Esophagus muscularis mucosa (tissue), 4 donors: ENCODE results near the gene SPTBN1. TPM values are rescaled to one million over a fixed set of nuclear protein-coding genes. Genes with fewer than 3 reads are reported as not detected.

Source experiments
- DNase-seq: peaks from one replicate; pipeline ENCODE4 v3.0.0-alpha.2; 2017; ENCODE audit errors: extremely low spot score
- H3K27ac ChIP-seq, 4 donors: fragments of 200-600 bp; sonication (generic); replicated peaks in 1 of 4; 1 replicate in 3 of 4; 2 replicates in 1 of 4; pipeline ENCODE4 v1.5.1; 2016 to 2019; ENCODE audit warnings: mild to moderate bottlenecking in 1 of 4
- H3K27me3 ChIP-seq, 4 donors: fragments of 200-600 bp; sonication (generic); one replicate each; pipeline versions ENCODE4 v1.5.1 to v1.6.0; 2016 to 2019
- H3K36me3 ChIP-seq, 4 donors: fragments of 200-600 bp; sonication (generic); one replicate each; pipeline ENCODE4 v1.5.1; 2016 to 2019
- H3K4me1 ChIP-seq, 4 donors: fragments of 200-600 bp; sonication (generic); one replicate each; pipeline ENCODE4 v1.5.1; 2016 to 2019
- H3K4me3 ChIP-seq, 4 donors: fragments of 200-600 bp; sonication (generic); 1 replicate in 2 of 4; 2 replicates in 2 of 4; pipeline ENCODE4 v1.5.1; 2016 to 2019; ENCODE audit warnings: mild to moderate bottlenecking in 4 of 4, moderate library complexity in 1 of 4
- H3K9me3 ChIP-seq, 4 donors: fragments of 200-600 bp; sonication (generic); 1 replicate in 3 of 4; 2 replicates in 1 of 4; pipeline ENCODE4 v1.5.1; 2016 to 2019
- EP300 ChIP-seq: sonication (generic); formaldehyde crosslinking; IDR thresholded peaks from one replicate; pipeline ENCODE4 v1.6.1; 2017; ENCODE audit warnings: antibody characterized with exemption
- POLR2A ChIP-seq: fragments of 450-650 bp; IDR thresholded peaks from one replicate; pipeline ENCODE4 v1.6.1; 2017; ENCODE audit warnings: antibody characterized with exemption, moderate library complexity, mild to moderate bottlenecking, low read depth
- POLR2AphosphoS5 ChIP-seq, 2 donors: sonication (generic); formaldehyde crosslinking; IDR thresholded peaks; one replicate each; pipeline ENCODE4 v1.6.1; 2017; ENCODE audit warnings: antibody characterized with exemption in 2 of 2
- WGBS: methylation state at CpG from one replicate; pipeline ENCODE4 v1.1.5; 2018; 5-methylcytosine and 5-hydroxymethylcytosine counted together
- intact Hi-C: fragments of 100-400 bp; cut with DNase I; formaldehyde crosslinking; loops from one replicate; pipeline ENCODE4 v1.15.1; 2023
- total RNA-seq, 4 donors: library from RNA; depleted of rRNA; stranded (reverse); fragments of >200 nt; gene quantifications; one replicate each; pipeline versions ENCODE4 v1.1.0 to v1.2.1, GENCODE V29; 2016
- TF ChIP-seq, protein P1 (sequence below), 3 experiments: fragments of 200-600 bp in 2 of 3; fragments of 450-650 bp in 1 of 3; sonication (generic) in 2 of 3; IDR thresholded peaks; one replicate each; pipeline ENCODE4 v1.5.1; 2017 to 2019; ENCODE audit warnings: antibody characterized with exemption in 3 of 3, mild to moderate bottlenecking in 2 of 3, moderate library complexity in 1 of 3

Gene SPTBN1
- total RNA-seq, 4 donors from 2014 or later = 465 to 600 (median 547) TPM

DNA sequence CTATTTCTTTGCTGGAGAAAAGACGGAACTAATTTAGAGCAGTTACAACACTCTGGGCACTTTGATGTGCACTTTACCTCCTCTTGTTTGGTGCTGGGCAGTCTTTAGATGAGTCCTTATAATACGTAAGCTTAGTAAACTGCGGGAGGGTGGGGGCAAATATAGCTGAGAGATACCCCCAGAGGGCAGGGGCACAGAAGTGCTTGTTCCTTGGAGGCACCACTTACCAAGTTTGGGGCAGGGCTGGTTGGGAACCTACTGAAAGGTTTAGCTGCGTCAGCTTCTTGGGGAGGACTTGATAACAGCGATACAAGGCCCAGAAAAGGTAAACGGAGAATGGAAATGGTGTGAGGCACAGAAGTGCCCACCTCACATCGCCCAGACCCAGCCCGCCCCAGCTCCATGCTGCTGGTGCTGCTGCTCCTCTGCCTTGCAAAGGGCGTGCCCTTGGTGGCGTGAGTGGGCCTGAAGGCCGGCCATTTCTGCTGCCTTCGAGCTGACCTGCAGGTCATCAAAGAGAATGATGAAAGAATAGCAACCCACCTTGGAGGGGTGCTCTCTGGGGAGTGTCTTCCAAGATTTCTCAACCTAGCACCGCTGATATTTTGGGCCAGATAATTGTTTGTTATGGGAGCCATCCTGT lies 139.2 kb downstream of the SPTBN1 start:
- Histone ChIP-seq H3K4me3 (no peak overlapping the region), H3K36me3 (peaks cover 0 to 31% (median 10%) of the 10 kb centered on the region in 4 donors), H3K27me3 (no peaks in the 10 kb centered on the region), H3K9me3 (no peaks in the 10 kb centered on the region), H3K27ac (peak overlapping the region; percentile 53 to 67 (median 60)), H3K4me1 (peaks cover 68 to 80% (median 71%) of the 10 kb centered on the region in 4 donors)
- TF ChIP-seq POLR2AphosphoS5 (IDR thresholded peaks at IDR 0.05) (no peak), EP300 (no peak), POLR2A (no peak)
- TF ChIP-seq, protein P1, sequence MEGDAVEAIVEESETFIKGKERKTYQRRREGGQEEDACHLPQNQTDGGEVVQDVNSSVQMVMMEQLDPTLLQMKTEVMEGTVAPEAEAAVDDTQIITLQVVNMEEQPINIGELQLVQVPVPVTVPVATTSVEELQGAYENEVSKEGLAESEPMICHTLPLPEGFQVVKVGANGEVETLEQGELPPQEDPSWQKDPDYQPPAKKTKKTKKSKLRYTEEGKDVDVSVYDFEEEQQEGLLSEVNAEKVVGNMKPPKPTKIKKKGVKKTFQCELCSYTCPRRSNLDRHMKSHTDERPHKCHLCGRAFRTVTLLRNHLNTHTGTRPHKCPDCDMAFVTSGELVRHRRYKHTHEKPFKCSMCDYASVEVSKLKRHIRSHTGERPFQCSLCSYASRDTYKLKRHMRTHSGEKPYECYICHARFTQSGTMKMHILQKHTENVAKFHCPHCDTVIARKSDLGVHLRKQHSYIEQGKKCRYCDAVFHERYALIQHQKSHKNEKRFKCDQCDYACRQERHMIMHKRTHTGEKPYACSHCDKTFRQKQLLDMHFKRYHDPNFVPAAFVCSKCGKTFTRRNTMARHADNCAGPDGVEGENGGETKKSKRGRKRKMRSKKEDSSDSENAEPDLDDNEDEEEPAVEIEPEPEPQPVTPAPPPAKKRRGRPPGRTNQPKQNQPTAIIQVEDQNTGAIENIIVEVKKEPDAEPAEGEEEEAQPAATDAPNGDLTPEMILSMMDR (IDR thresholded peaks at IDR 0.05) = no peak
- intact Hi-C loops = no loop called here
- 96% methylated on average over 12 of the region's 13 CpGs for WGBS
- no peak for DNase-seq

DNA sequence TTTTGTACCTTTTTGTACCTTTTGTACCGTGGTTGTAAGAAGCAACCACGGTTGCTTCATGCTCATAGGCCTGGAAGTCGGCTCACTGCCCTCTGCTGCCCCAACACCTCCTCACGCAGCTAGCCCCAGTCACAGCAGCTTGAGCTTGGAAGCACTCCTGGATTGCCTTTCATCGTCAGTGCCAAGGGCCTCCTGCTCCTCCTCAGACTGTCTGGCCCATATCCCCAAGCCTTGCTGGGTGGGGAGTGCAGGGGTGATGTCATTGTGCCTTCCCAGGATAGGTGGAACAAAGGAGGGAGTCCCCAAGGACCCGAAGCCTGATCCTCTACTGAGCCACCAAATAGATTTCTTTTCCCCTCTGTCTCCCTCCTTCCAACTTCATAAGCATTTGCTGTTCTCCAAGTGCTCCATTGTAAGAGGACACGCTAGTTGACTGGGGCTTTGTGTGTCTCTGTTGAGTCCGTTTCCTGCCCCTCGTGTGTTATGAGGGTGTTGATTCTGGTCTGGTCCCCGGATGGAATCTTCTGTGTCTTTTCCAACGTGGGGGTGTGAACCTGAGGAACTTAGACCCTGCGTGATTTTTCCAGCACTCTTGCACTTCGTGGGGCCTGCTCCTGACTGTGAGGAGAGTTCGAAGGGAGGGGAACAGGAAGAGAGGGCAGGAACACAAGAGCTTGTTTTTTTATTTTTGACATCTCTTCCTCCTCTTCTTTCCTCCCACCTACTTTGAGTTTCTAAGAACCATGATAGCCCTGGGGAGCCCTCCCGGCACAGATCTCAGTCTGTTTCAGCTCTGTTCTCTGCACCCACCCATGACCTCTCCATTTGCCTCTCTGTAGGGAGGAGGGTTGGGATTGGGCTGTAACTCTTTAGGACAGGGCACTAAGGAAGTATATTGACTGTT lies 140.1 kb downstream of the SPTBN1 start:
- Histone ChIP-seq H3K36me3 (peaks cover 0 to 32% (median 10%) of the 10 kb centered on the region in 4 donors), H3K4me3 (no peak overlapping the region), H3K9me3 (no peaks in the 10 kb centered on the region), H3K4me1 (peaks cover 71 to 83% (median 73%) of the 10 kb centered on the region in 4 donors), H3K27me3 (no peaks in the 10 kb centered on the region), H3K27ac (peak overlapping the region; percentile 53 to 67 (median 60))
- WGBS = 40% methylated on average over 15 of the region's 15 CpGs
- DNase-seq = no peak
- intact Hi-C loops = no loop called here
- TF ChIP-seq POLR2AphosphoS5 (IDR thresholded peaks at IDR 0.05) = peak; percentile 58 to 59
- TF ChIP-seq POLR2A = no peak
- TF ChIP-seq EP300 = no peak

DNA sequence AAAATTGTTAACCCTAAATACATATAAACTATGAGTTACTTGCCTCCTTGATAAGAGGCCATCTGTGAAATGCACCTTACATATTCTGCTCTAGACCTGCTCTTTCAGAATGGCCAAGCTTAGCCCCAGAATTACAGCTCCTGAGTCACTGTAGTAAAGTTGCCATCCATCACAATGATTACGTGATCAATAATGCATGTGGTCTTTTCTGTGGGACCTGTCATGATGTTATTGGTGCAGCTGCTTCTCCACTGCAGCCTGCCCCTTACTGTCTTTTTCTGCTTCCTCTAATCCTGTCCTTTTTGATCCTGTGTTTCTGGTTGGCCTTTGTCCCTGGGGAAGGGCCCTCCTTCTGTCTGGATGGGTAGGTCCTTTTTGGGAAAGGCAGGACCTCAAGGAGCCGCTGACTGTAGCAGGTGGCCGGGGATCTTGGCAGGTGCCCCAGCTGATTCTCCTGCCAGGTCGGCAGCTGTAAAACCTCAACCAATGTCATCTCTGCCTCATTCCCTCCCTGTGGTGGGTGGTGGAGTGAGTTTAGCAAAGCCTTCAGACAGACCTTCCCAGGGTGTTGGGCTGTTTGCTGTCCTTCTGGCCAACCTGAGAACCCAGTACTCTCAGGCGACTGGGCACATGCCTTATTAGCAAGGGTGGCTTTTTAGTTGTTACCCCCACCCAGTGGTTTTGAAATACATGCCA lies 141.2 kb downstream of the SPTBN1 start:
- WGBS = 29% methylated on average over 5 of the region's 5 CpGs
- DNase-seq = no peak
- Histone ChIP-seq H3K36me3 (peaks cover 0 to 32% (median 10%) of the 10 kb centered on the region in 4 donors), H3K4me3 (no peak overlapping the region), H3K27me3 (no peaks in the 10 kb centered on the region), H3K27ac (peak overlapping the region; percentile 53 to 67 (median 60)), H3K4me1 (peaks cover 75 to 88% (median 77%) of the 10 kb centered on the region in 4 donors), H3K9me3 (no peaks in the 10 kb centered on the region)
- intact Hi-C loops = no loop called here
- TF ChIP-seq POLR2A = no peak
- peak; percentile 79 to 85 for TF ChIP-seq POLR2AphosphoS5 (IDR thresholded peaks at IDR 0.05)

DNA sequence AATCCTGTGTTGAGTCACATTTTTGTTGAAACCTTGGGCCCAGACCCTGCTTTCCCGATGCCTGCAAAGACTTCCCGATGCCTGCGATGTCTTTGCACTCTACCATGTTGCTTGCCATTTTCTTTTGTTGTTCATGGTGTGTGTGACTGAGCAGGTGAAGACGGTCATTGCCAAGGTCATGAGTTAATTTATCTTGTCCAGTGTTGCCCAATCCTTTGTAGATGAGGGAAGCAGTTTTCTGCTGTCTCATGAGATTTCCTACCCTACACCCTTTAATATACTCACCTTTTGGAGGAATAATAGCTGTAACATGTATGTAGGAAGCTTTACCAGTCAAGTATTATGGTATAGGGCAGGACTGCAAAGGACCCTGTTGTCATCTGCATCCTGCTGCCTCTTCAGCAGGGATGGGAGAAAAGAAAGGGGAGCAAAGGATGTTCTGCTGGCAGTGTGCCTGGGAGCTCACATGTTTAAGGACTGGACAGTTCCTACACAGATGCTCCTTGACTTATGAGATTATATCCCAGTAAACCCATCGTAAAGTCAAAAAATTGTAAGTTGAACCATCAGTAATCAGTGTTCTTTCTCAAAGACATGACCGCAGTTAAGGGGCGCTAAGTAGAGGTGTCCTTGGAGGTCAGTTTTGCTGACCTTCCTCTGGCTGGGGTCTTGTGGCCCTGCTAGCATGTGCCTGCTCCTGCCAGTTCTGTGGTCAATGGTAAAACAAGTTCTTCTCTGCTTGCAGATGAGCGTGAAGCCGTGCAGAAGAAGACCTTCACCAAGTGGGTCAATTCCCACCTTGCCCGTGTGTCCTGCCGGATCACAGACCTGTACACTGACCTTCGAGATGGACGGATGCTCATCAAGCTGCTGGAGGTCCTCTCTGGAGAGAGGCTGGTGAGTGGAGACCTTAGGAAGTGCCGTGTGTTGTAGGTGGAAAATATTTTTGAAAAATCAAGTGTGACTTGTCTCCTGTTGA lies 142.5 kb downstream of the SPTBN1 start:
- peaks cover 89 to 92% (median 90%) of the 10 kb centered on the region in 4 donors for H3K4me1 ChIP-seq
- TF ChIP-seq EP300 (no peak), POLR2A (no peak), POLR2AphosphoS5 (IDR thresholded peaks at IDR 0.05) (no peak)
- TF ChIP-seq, protein P1 (IDR thresholded peaks at IDR 0.05) = no peak
- H3K9me3 ChIP-seq = no peaks in the 10 kb centered on the region
- H3K36me3 ChIP-seq = peaks cover 0 to 23% (median 8%) of the 10 kb centered on the region in 4 donors
- intact Hi-C loops = no loop called here
- H3K4me3 ChIP-seq = no peak overlapping the region
- H3K27ac ChIP-seq = peak overlapping the region; percentile 31 to 67 (median 58)
- DNase-seq = no peak
- 92% methylated on average over 10 of the region's 14 CpGs for WGBS
- H3K27me3 ChIP-seq = no peaks in the 10 kb centered on the region

DNA sequence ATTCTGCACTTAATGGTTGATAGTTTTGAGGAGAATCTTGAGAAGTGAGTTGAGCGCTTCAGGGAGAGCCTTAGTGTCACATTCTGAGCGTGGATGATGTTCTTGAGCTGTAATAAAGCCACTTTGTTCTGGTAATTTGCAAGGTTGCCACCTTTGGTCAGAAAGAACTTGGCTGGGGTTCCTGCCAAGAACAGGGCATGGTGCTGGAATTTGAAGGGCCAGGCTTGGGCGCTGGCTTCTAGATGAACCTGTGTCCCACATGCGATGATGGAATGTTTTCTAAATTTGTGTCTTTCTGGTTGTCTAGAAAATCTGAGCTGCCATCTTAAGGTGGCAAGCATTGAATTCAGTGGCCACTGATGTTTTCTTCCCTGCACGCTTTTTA lies 143.2 kb downstream of the SPTBN1 start:
- intact Hi-C loops = no loop called here
- TF ChIP-seq POLR2A (no peak), POLR2AphosphoS5 (IDR thresholded peaks at IDR 0.05) (no peak), EP300 (no peak)
- TF ChIP-seq, protein P1 (IDR thresholded peaks at IDR 0.05) = no peak

More for the DNA sequence above, 143.2 kb downstream of the SPTBN1 start:
- H3K4me3 ChIP-seq = no peak overlapping the region
- H3K9me3 ChIP-seq = no peaks in the 10 kb centered on the region
- whole genome bisulfite sequencing = 88% methylated on average over 5 of the region's 5 CpGs
- no peaks in the 10 kb centered on the region for H3K27me3 ChIP-seq
- peaks cover 0 to 23% (median 8%) of the 10 kb centered on the region in 4 donors for H3K36me3 ChIP-seq
- peak overlapping the region; percentile 31 to 67 (median 58) for H3K27ac ChIP-seq
- DNase-seq = no peak
- peaks cover 96 to 99% (median 97%) of the 10 kb centered on the region in 4 donors for H3K4me1 ChIP-seq
